Upper lobe of right lung (tissue), 1 donor: Measurements from ENCODE around the gene TWIST2. TPM values are rescaled to one million over a fixed set of nuclear protein-coding genes. Genes with fewer than 3 reads are reported as not detected.
A peak's percentile ranks its signal among the peaks of the same experiment; 100 is the strongest.

Source experiments
- ATAC-seq: fragments of 200-7000 bp; cut with Tn5 transposase; one replicate; pipeline ENCODE4 v1.9.1; 2020; ENCODE audit warnings: mild to moderate bottlenecking, moderate library complexity
- DNase-seq: peaks from one replicate; pipeline ENCODE4 v3.0.0-alpha.2; 2020
- H3K27ac ChIP-seq: fragments of 200-600 bp; one replicate; pipeline ENCODE4 v1.8.0; 2022
- H3K27me3 ChIP-seq: fragments of 200-600 bp; one replicate; pipeline ENCODE4 v1.8.0; 2022; ENCODE audit warnings: mild to moderate bottlenecking
- H3K36me3 ChIP-seq: fragments of 200-600 bp; one replicate; pipeline ENCODE4 v1.8.0; 2022
- H3K4me1 ChIP-seq: fragments of 200-600 bp; one replicate; pipeline ENCODE4 v1.8.0; 2022
- H3K4me3 ChIP-seq: fragments of 200-600 bp; one replicate; pipeline ENCODE4 v1.8.0; 2022; ENCODE audit warnings: mild to moderate bottlenecking
- H3K9me3 ChIP-seq: fragments of 200-600 bp; one replicate; pipeline ENCODE4 v1.8.0; 2022
- intact Hi-C: fragments of 100-400 bp; cut with DNase I; formaldehyde crosslinking; loops from one replicate; pipeline ENCODE4 v1.11.0; 2022
- total RNA-seq: library from RNA; stranded (reverse); fragmentation: NEBNext Ultra II Directional; extraction: Animal tissue kit (Norgen Biotek cat#: 25700); gene quantifications from one replicate; pipeline ENCODE4 v1.2.1, GENCODE V29; 2021
- TF ChIP-seq, protein P1 (sequence below): fragments of 200-600 bp; IDR thresholded peaks from one replicate; pipeline ENCODE4 v1.8.0; 2022; ENCODE audit warnings: antibody characterized with exemption
- donor health status: DM: no; HTN: yes; CAD: no; lungs with severe emphysema.

The TWIST2 gene
- total RNA-seq, 1 donor from 2014 or later, result 12.2 TPM

DNA sequence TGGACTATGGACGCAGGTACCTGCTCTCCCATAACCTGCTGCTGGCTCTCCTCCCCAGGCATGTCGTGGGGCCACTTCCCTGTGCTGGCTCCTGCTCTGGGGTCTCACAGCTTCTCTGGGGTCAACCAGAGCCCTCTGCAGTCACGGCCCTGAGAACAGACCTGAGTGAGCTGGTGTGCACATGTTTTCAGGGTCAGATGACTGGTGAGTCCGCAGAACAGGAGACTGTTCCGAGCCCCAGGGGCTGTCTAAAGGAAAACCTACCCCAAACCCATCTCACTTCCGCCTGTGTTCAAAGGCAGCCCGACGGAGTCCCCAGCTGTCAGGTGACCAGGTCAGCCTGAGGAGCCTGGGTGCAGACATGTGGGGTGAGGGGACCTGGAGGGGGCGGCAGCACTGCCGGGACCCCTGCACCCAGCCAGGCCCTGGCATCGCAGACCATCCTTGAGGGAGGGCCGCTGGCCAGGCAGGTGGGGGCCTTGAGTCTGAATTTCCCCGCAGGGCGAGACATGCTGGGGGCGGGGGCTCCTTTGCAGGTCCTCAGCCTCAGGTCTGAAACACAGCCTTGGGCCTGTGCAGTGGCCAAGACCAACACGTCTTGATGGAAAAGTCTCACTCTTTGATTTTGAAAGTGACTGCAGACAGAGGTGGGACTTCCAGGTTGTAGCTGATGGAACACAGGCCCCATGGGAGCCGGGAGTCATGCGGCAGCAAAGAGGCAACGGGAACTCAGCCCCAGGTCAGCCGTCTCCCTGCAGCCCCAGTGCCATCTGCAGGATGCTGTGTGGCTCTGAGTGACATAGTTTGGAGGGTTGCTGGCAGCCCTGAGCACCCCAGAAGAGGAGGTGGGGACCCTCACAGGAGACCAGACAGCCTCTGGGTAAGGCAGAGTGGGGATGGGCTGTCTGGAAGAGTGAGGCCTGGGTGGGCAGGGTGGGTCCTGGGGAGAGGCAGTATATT is 65.3 kb downstream of the TWIST2 start:
- Histone ChIP-seq H3K36me3 (no peaks in the 10 kb centered on the region), H3K4me3 (no peak overlapping the region), H3K27me3 (no peaks in the 10 kb centered on the region), H3K9me3 (no peaks in the 10 kb centered on the region), H3K27ac (no peak overlapping the region), H3K4me1 (peaks cover 4% of the 10 kb centered on the region)
- ATAC-seq (no peak), DNase-seq (peak; percentile 51)
- TF ChIP-seq, protein P1, sequence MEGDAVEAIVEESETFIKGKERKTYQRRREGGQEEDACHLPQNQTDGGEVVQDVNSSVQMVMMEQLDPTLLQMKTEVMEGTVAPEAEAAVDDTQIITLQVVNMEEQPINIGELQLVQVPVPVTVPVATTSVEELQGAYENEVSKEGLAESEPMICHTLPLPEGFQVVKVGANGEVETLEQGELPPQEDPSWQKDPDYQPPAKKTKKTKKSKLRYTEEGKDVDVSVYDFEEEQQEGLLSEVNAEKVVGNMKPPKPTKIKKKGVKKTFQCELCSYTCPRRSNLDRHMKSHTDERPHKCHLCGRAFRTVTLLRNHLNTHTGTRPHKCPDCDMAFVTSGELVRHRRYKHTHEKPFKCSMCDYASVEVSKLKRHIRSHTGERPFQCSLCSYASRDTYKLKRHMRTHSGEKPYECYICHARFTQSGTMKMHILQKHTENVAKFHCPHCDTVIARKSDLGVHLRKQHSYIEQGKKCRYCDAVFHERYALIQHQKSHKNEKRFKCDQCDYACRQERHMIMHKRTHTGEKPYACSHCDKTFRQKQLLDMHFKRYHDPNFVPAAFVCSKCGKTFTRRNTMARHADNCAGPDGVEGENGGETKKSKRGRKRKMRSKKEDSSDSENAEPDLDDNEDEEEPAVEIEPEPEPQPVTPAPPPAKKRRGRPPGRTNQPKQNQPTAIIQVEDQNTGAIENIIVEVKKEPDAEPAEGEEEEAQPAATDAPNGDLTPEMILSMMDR, result no peak
- intact Hi-C loops, result no loop called here

DNA sequence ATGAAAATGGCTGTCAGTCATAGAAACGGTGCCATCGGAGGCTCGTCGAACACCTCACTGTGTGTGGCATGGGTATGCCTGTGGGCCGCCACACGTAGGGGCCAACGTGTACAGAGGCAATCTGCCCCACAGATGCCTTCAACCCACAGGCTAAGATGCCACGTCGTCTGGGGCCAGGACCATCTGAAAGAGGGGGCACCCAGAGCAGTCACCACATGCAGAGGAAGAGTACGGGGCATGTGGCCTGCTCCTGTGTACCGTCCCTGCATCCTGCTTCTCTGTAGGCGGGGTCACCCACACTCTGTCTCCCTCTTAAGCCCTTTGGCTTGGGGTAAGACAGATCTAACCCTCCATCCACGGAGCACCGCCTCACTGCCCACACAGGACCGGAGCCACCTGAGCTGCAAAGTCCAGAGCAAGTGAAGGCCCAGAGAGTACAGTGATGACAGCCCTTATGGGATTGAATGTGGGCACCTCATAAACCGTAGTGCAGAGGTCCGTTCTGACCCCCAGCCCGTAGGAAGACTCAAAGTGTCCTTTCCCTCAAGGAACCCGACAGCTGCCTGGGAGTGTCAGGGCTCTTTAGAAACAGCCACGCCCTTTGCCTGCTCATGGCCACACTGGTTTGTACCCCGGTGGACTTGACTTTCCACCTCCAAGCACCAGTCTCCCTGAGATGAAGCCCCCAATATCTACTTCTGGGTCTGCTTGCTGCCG is 66.2 kb downstream of the TWIST2 start:
- Histone ChIP-seq H3K27me3 (no peaks in the 10 kb centered on the region), H3K4me1 (peaks cover 4% of the 10 kb centered on the region), H3K27ac (no peak overlapping the region), H3K36me3 (no peaks in the 10 kb centered on the region), H3K4me3 (no peak overlapping the region), H3K9me3 (no peaks in the 10 kb centered on the region)
- intact Hi-C loops, result no loop called here
- TF ChIP-seq, protein P1, result no peak
- DNase-seq (peak; percentile 52), ATAC-seq (no peak)

DNA sequence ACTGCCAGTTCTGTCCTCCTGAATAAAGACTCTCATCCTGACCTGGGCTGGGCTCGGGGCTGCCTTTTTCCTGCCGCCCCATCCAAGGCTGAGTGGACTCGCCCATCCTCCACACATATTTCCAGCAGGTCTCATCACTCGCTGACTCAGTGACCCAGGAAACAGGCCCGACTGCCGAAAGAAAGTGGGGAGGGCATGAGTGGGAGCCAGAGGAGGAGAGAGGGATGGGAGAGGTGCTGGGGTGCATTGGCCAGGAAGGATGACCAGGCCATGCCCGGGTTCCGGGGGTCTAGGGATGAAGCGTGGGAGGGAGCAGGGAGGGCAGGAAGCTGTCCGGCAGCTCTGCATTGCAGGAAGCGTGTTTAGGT is 66.7 kb downstream of the TWIST2 start:
- no peaks in the 10 kb centered on the region for H3K9me3 ChIP-seq
- DNase-seq (peak; percentile 42), ATAC-seq (no peak)
- intact Hi-C loops, result no loop called here
- TF ChIP-seq, protein P1, result no peak
- H3K27me3 ChIP-seq, result no peaks in the 10 kb centered on the region
- H3K36me3 ChIP-seq, result no peaks in the 10 kb centered on the region
- no peaks in the 10 kb centered on the region for H3K4me1 ChIP-seq
- no peak overlapping the region for H3K4me3 ChIP-seq
- H3K27ac ChIP-seq, result no peak overlapping the region

DNA sequence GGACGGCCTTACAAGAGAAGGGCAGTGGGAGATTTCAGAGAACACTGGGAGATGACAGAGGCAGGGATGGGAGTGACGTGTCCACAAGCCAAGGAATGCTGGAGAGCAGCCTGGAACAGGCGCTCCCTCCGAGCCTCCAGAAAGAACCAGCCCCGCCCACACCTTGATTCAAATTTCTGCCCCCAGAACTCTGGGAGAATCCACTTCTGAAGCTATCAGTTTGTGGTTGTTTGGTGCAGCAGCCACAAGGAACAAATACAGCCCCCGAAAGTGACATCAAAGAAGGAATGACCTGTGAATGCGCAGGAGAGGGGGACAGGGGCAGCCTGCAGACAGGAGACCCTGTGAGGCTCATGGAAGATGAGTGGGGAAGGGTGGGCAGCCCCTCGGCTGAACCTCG is 67.3 kb downstream of the TWIST2 start:
- intact Hi-C loops, result no loop called here
- DNase-seq, result peak; percentile 28

DNA sequence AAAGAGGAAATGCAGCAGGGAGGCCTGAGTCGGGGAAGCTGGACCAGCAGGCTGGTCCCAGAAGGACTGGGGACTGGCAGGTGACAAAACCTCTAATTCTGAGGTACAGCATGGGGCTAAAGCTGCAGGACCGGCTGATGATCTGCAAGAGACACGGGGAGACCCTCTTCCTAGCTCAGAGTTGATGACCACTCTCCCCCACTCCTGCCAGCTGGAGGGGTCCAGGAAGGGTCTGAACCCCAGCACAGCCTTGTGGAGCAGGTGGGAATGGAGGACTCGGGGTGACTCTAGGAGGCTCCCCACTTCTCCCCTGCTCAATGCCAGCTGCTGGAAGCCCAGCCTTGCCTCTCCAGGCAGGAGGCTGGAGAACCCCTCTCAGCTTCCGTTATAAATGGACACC is 67.7 kb downstream of the TWIST2 start:
- no peak for ATAC-seq
- H3K36me3 ChIP-seq, result no peaks in the 10 kb centered on the region
- intact Hi-C loops, result no loop called here
- H3K4me1 ChIP-seq, result no peaks in the 10 kb centered on the region
- no peaks in the 10 kb centered on the region for H3K9me3 ChIP-seq
- no peaks in the 10 kb centered on the region for H3K27me3 ChIP-seq
- no peak for DNase-seq
- H3K4me3 ChIP-seq, result no peak overlapping the region
- H3K27ac ChIP-seq, result no peak overlapping the region
- TF ChIP-seq, protein P1, result no peak

More for the DNA sequence above, 67.3 kb downstream of the TWIST2 start:
- TF ChIP-seq, protein P1, result no peak
- Histone ChIP-seq H3K4me3 (no peak overlapping the region), H3K9me3 (no peaks in the 10 kb centered on the region), H3K36me3 (no peaks in the 10 kb centered on the region), H3K4me1 (no peaks in the 10 kb centered on the region), H3K27ac (no peak overlapping the region), H3K27me3 (no peaks in the 10 kb centered on the region)
- ATAC-seq, result no peak
